Measurements from ENCODE around the gene ANTXR2. TPM values are rescaled to one million over a fixed set of nuclear protein-coding genes. Genes with fewer than 3 reads are reported as not detected.
"Not testable (repeated sequence)": the region's sequence is repeated elsewhere in the genome, so short reads cannot be mapped to it uniquely, and the experiment has no call there.

ANTXR2 gene
- total RNA-seq, 2 experiments from 2014 or later: 3.0 to 3.6 TPM

GRCh38 chr4:79899481-79899880, 173.5 kb downstream of the ANTXR2 start:
- H3K4me1 Mint-ChIP-seq (ENCODE audit: low read depth): no peaks in the 10 kb centered on the region
- H3K36me3 Mint-ChIP-seq (ENCODE audit: low read depth): no peaks in the 10 kb centered on the region
- no peaks in the 10 kb centered on the region for H3K27me3 Mint-ChIP-seq
- intact Hi-C loops (cut with micrococcal nuclease): no loop called here
- H3K4me3 Mint-ChIP-seq: no peak overlapping the region
- ChIA-PET CTCF (no interaction called here), POLR2A (no interaction called here)
- no peaks in the 10 kb centered on the region for H3K9me3 Mint-ChIP-seq
- no peak for ATAC-seq
- no peak for DNase-seq
- H3K27ac Mint-ChIP-seq: no peak overlapping the region
- no peak for TF ChIP-seq CTCF (IDR thresholded peaks at IDR 0.05)

GRCh38 chr4:79898055-79898454, 175.0 kb downstream of the ANTXR2 start:
- H3K27ac Mint-ChIP-seq: no peak overlapping the region
- H3K9me3 Mint-ChIP-seq: no peaks in the 10 kb centered on the region
- H3K27me3 Mint-ChIP-seq: no peaks in the 10 kb centered on the region
- intact Hi-C loops (cut with micrococcal nuclease): no loop called here
- DNase-seq (no peak), ATAC-seq (no peak)
- CTCF ChIA-PET: no interaction called here
- POLR2A ChIA-PET: no interaction called here
- no peak for TF ChIP-seq CTCF (IDR thresholded peaks at IDR 0.05)
- H3K4me1 Mint-ChIP-seq (ENCODE audit: low read depth): no peaks in the 10 kb centered on the region
- H3K36me3 Mint-ChIP-seq (ENCODE audit: low read depth): no peaks in the 10 kb centered on the region
- H3K4me3 Mint-ChIP-seq: no peak overlapping the region

GRCh38 chr4:79897174-79897573, 175.9 kb downstream of the ANTXR2 start:
- Mint-ChIP-seq H3K27ac (no peak overlapping the region), H3K9me3 (no peaks in the 10 kb centered on the region), H3K4me3 (no peak overlapping the region), H3K36me3 (ENCODE audit: low read depth) (no peaks in the 10 kb centered on the region), H3K27me3 (no peaks in the 10 kb centered on the region), H3K4me1 (ENCODE audit: low read depth) (no peaks in the 10 kb centered on the region)
- no peak for ATAC-seq
- POLR2A ChIA-PET: no interaction called here
- DNase-seq: no peak
- no peak for TF ChIP-seq CTCF (IDR thresholded peaks at IDR 0.05)
- CTCF ChIA-PET: interaction anchor here (0.8 kb wide), 1 partner anchor 21 kb away, joined by 3 read pairs; no protein-coding TSS in a partner anchor
- intact Hi-C loops (cut with micrococcal nuclease): no loop called here

GRCh38 chr4:79893456-79893855, 179.6 kb downstream of the ANTXR2 start:
- H3K9me3 Mint-ChIP-seq: no peaks in the 10 kb centered on the region
- CTCF ChIA-PET: no interaction called here
- H3K4me3 Mint-ChIP-seq: no peak overlapping the region
- H3K27ac Mint-ChIP-seq: no peak overlapping the region
- H3K27me3 Mint-ChIP-seq: no peaks in the 10 kb centered on the region
- no peak for TF ChIP-seq CTCF (IDR thresholded peaks at IDR 0.05)
- no peak for DNase-seq
- POLR2A ChIA-PET: no interaction called here
- H3K36me3 Mint-ChIP-seq (ENCODE audit: low read depth): no peaks in the 10 kb centered on the region
- H3K4me1 Mint-ChIP-seq (ENCODE audit: low read depth): no peaks in the 10 kb centered on the region
- intact Hi-C loops (cut with micrococcal nuclease): no loop called here
- ATAC-seq: no peak

GRCh38 chr4:79889026-79889425, 184.0 kb downstream of the ANTXR2 start:
- H3K9me3 Mint-ChIP-seq; POLR2A ChIA-PET; H3K4me1 Mint-ChIP-seq (ENCODE audit: low read depth); intact Hi-C loops (cut with micrococcal nuclease); H3K4me3 Mint-ChIP-seq; CTCF ChIA-PET; H3K27ac Mint-ChIP-seq; ATAC-seq; DNase-seq; H3K27me3 Mint-ChIP-seq; H3K36me3 Mint-ChIP-seq (ENCODE audit: low read depth): not testable (repeated sequence)

- Mint-ChIP-seq H3K9me3 (no peaks in the 10 kb centered on the region), H3K27me3 (no peaks in the 10 kb centered on the region), H3K4me1 (ENCODE audit: low read depth) (no peaks in the 10 kb centered on the region), H3K4me3 (no peak overlapping the region), H3K36me3 (ENCODE audit: low read depth) (no peaks in the 10 kb centered on the region), H3K27ac (no peak overlapping the region)
- intact Hi-C loops (cut with micrococcal nuclease): no loop called here
- TF ChIP-seq CTCF (IDR thresholded peaks at IDR 0.05): no peak
- ChIA-PET POLR2A (no interaction called here), CTCF (no interaction called here)
- DNase-seq: no peak
- ATAC-seq: no peak
Measured at GRCh38 chr4:79886557-79886956, 186.5 kb downstream of the ANTXR2 start.

All from activated CD8-positive, alpha-beta T cell treated with anti-CD3 and anti-CD28 coated beads for 36 hours (primary cell).